ENCODE measurements around the gene GPAT3.
"Not testable (repeated sequence)": the region's sequence is repeated elsewhere in the genome, so short reads cannot be mapped to it uniquely, and the experiment has no call there.

The GPAT3 gene

DNA sequence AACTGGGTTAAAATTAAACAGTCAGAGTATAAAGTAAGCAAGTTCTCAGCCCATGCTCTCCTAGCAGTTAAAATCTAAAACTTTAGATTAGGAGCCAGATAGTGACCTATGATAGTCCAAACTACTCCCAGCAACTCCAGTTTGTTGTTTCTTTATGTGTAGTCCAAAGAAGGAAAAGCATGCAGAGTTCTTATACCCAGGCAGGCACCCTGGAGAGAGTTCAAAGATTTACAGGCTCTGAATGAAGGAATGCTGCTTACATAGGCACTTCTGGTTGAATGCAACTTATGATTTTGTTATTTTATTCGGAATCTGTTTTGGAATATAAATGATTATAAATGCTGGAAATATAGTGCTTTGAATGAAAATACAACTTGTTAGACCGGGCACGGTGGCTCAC is 67.2 kb downstream of the GPAT3 start:
- DNase-seq (ENCODE audit: low read depth in 2 of 2), result no peak

DNA sequence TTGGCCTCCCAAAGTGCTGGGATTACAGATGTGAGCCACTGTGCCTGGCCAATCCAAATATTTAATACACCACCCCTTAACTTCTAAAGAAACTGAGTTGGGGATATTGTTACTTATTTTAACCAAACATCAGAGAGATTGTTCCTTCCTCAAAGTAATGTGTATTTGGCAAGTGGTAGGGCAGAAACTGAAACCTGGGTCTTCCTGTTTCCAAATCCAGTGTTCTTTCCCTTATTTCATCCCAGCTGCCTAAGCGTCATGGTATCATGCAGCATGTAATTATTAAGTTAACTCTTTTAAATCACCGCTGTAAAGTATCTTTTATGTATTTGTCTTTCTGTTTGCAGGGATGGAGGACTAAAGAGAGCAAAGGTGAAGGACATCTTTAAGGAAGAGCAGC is 68.4 kb downstream of the GPAT3 start:
- DNase-seq (ENCODE audit: low read depth in 2 of 2), result no peak

DNA sequence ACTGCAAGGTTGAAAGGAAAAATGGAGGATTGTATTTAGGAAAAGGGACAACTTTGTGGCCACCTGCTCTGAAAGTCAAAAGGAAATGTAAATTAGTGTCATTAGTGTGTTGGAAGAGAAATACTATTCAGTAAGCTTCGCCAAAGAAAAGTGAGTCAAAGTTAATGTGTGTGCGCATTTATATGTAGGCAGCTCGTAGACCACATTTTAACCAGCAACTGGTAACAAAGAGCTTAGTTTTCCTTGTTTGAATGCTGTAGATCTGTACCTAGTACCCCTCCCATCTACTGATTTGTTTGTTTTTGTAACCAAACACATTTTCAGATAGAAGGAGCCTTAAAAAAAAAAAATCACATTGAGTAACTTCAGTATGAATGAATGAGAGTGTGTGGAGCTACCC is 69.3 kb downstream of the GPAT3 start:
- no peak for DNase-seq (ENCODE audit: low read depth in 2 of 2)

GRCh38 chr4:83605744-83606172 is 69.8 kb downstream of the GPAT3 start:
- DNase-seq (ENCODE audit: low read depth in 2 of 2), result no peak

- no peak for DNase-seq (ENCODE audit: low read depth in 2 of 2)
Measured at GRCh38 chr4:83606460-83606859, 70.6 kb downstream of the GPAT3 start.

DNA sequence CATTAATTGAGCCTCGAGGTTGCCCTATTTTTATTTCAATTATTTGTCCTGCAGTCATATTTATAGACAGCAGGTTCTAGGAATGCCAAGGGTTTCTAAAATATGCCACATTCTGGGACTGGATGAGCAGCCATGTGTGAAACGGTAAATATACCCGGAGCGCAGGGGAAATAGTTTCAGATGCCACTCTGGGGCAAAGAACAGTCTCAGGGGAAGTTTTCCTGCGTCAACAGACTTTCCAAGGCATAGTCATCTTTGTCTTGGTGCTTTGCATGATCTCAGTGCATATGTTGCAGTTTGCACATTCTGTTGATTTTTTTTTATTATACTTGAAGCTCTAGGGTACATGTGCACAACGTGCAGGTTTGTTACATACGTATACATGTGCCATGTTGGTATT is 71.0 kb downstream of the GPAT3 start:
- no peak for DNase-seq (ENCODE audit: low read depth in 2 of 2)

DNA sequence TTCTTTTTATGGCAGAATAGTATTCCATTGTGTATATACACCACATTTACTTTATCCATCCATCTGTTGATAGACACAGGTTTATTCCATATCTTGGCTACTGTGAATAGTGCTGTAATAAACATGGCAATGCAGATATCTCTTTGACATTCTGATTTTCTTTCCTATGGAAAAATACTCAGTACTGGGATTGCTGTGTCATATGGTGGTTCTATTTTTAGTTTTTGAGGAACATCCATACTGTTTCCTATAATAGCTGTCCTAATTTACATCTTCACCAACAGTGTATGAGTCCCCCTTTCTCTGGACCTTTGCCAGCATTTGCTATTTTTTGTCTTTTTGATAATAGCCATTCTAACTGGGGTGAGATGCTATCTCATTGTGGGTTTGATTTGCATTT is 73.5 kb downstream of the GPAT3 start:
- no peak for DNase-seq (ENCODE audit: low read depth in 2 of 2)

DNA sequence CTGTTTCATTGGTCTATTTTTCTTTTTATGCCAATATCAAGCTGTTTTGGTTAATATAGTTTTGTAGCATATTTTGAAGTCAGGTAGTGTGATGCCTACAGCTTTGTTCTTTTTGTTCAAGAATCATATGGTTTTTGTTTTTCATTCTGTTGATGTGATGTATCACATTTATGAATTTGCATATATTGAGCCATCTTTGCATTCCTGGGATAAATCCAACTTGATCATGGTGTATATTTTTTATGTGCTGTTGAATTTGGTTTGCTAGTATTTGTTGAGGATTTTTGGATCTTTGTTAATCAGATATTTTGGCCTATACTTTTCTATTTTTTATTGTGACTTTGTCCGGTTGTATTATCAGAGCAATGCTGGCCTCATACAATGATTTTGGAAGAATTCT is 74.8 kb downstream of the GPAT3 start:
- DNase-seq (ENCODE audit: low read depth in 2 of 2), result no peak

GRCh38 chr4:83613023-83613422 is 77.1 kb downstream of the GPAT3 start:
- no peak for DNase-seq (ENCODE audit: low read depth in 2 of 2)

- DNase-seq (ENCODE audit: low read depth in 2 of 2), result no peak
Measured at GRCh38 chr4:83613994-83614393, 78.1 kb downstream of the GPAT3 start.

- DNase-seq (ENCODE audit: low read depth in 2 of 2), result no peak
Measured at GRCh38 chr4:83616252-83616651, 80.3 kb downstream of the GPAT3 start.

DNA sequence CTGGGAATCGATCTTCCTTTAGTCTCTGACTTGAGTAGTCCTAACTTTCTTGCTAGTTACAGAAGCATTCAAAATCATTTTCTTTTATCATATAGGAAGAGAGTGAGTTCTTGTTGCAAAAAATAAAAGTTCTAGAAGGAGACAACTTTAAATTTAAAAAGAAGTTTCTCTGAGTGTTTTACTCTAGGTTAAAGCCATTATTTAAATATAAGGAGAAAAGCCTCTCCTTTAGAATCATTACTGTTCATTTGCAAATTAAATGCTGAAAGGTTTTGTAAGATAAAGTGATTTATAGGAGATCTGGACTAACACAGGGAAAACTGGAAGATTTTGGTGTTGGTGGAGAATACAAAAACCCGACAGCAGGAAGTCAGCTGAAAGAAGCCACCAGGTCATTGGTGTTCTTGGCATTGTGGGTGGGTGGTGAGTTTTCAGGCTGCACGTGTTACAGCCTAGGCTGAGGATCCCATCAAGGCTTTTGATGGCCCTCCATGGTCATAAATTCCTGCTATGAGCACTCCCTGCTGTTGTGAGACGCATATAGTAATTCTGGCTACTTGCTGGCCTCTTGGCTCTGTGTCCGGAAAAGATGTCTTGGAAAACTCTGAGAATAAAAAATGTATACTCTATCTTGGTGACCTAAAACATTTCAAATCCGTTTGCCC is 81.6 kb downstream of the GPAT3 start:
- DNase-seq (ENCODE audit: low read depth in 2 of 2), result no peak

- peak in 1 of 2 experiments; percentile 44 for DNase-seq (ENCODE audit: low read depth in 2 of 2)
Measured at GRCh38 chr4:83618431-83618830, 82.5 kb downstream of the GPAT3 start.

- DNase-seq (ENCODE audit: low read depth in 2 of 2), result no peak
Measured at GRCh38 chr4:83618991-83619645, 83.2 kb downstream of the GPAT3 start.

- not testable (repeated sequence) for DNase-seq (ENCODE audit: low read depth in 2 of 2)
Measured at GRCh38 chr4:83622127-83622526, 86.2 kb downstream of the GPAT3 start.

GRCh38 chr4:83625821-83626220 is 89.9 kb downstream of the GPAT3 start:
- DNase-seq (ENCODE audit: low read depth in 2 of 2), result no peak

DNA sequence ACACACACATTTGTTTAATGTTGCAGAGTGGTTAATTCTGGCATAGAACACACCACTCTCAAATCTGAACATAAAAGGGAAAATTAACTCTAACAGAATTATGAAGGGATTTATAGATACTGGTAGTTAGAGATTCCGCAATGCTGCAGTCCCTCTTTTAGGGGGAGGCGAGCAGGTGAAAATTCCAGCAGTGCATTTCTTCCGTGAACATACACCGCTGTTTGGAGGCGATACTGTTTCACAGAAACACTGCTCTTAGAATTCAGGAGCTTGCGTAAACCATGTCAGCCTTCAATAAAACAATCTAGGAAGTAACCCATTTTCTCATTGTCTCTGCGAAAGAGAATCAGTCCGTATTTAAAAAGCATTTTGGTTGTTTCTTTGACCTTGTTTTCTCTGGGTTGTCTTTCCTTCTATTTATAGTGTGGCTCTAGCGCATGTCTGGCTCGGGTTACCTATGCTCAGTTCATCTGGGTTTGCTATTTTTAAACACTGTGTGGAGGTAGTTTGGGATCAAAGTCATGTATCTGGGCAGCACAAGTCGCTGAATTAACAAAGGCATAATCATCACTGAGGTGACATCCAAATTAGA is 90.4 kb downstream of the GPAT3 start:
- DNase-seq (ENCODE audit: low read depth in 2 of 2), result no peak

DNA sequence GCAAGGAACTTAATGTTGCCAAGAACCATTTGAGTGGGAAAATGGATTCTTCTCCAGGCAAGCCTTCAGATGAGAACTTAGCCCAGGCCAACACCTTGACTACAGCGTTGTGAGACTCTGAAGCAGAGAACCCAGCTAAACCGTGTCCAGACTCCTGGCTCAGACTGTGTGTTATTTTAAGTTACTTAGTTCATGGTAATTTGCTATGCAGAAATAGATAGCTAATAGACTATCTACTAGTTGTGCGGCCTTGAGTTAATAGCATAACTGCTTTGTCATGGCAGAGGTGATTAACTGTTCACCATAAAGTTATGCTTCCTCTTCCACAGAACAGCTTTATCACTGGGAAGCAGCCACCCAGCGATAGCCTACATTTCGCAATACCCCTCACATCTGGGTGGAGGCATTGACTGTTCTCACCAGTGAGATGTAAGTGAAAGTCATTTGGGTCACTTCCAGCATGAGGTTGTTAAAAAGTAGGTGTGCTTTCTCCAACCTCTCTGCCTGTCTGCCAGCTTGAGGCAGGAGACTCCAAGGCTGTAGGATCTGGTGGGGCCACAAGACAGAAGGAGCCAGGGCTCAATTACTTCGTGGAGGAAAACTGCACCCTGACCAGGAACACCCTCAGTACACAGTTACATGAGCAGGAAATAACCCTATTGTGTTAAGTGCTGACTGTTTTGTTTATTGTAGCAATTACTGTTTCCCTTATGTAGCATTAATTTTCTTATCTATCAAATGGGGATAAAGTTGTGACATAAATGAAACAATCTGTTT is 94.2 kb downstream of the GPAT3 start:
- DNase-seq (ENCODE audit: low read depth in 2 of 2), result peak; percentile 76 to 80

GRCh38 chr4:83631066-83631465 is 95.2 kb downstream of the GPAT3 start:
- DNase-seq (ENCODE audit: low read depth in 2 of 2), result peak; percentile 90

DNA sequence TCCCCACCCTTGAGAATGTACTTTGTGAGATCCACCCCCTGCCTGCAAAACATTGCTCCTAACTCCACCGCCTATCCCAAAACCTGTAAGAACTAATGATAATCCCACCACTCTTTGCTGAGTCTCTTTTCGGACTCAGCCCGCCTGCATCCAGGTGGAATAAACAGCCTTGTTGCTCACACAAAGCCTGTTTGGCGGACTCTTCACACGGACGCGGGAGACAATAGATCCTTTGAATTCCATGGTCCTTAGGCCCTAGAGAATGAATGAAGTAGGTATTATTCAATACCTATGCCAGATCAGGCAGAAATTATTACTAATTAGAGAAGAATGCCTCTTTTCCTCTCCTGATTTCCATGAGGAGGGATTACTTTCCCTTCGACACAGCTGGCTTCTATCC is 101.0 kb downstream of the GPAT3 start:
- DNase-seq (ENCODE audit: low read depth in 2 of 2), result no peak

DNA sequence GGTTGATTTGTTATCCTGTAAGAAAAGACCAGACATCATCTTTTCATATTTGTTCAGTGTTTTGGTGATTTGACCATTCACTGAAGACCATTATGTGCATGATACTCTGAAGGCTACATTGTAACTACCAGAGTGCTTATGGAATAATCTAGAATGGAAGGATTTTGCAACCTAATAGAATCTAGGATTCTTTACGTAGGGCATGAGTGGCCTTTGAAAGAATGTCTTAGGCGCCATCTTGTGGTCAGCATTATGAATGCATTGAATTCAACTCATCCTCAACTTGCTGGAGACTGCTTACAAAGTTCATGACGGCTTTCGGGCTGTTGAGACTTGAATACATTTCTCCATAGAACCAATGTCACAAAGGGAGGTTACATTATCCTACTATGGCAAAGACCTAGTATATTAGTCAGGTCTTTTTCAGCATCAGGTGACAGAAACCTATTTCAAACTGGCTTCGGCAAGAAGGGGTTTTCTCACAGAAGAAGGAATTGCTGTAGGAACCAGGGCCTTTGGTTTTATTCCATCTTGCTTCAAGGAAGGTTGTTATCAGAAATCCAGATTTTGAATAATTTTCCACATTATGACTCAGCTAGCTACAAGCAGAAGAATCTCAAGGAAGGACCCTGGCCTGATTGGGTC is 104.1 kb downstream of the GPAT3 start:
- DNase-seq (ENCODE audit: low read depth in 2 of 2), result peak; percentile 55 to 62

DNA sequence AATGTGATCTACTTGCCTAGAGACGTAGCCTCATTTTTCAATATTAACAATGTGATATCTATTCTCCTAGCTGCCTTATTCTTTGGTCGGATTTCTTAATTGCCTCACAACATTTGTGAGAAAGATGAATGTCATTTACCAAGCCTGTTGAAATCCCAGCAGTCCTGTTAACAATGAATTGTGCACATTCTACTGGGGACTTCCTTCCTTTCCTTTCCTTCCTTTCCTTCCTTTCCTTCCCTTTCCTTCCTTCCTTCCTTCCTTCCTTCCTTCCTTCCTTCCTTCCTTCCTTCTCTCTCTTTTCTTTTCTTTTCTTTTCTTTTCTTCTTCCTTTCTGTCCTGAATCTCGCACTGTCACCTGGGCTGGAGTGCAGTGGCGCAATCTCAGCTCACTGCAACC is 107.1 kb downstream of the GPAT3 start:
- no peak for DNase-seq (ENCODE audit: low read depth in 2 of 2)
